OCI-LY3 (cell line): Measurements from ENCODE around the gene HDAC8.
A peak's percentile ranks its signal among the peaks of the same experiment; 100 is the strongest.

Experiments
- H2AFZ ChIP-seq: fragments of 200-600, 300-600 bp; shearing (Covaris generic); 2 replicates; pipeline ENCODE4 v1.6.0; 2014; ENCODE audit warnings: antibody characterized with exemption, low read depth, low read length
- H3K27ac ChIP-seq: fragments of 200-600, 300-600 bp; sonication (generic); 2 replicates; pipeline ENCODE4 v1.5.1; 2014; ENCODE audit warnings: mild to moderate bottlenecking, low read length, moderate library complexity, mixed read lengths
- H3K27me3 ChIP-seq: fragments of 200-600, 300-600 bp; sonication (generic); 2 replicates; pipeline ENCODE4 v1.6.1; 2014; ENCODE audit warnings: low read depth, low read length, mixed read lengths
- H3K36me3 ChIP-seq: fragments of 200-600, 300-600 bp; sonication (generic); replicated peaks from 2 replicates; pipeline ENCODE3; 2014; ENCODE audit warnings: low read depth, low read length, mixed read lengths
- H3K4me1 ChIP-seq: fragments of 300-600, 200-600 bp; sonication (generic); 2 replicates; pipeline ENCODE4 v1.6.1; 2014; ENCODE audit warnings: low read length, mixed read lengths
- H3K4me2 ChIP-seq: fragments of 200-600, 300-600 bp; sonication (generic); 2 replicates; pipeline ENCODE4 v1.6.1; 2014; ENCODE audit warnings: low read length, mixed read lengths
- H3K4me3 ChIP-seq: fragments of 300-600, 200-600 bp; sonication (generic); 2 replicates; pipeline ENCODE4 v1.5.1; 2014; ENCODE audit warnings: antibody characterized with exemption, mild to moderate bottlenecking, low read length, moderate library complexity
- H3K79me2 ChIP-seq: fragments of 300-600, 200-600 bp; shearing (Covaris generic); 2 replicates; pipeline ENCODE4 v1.6.1; 2014; ENCODE audit warnings: mild to moderate bottlenecking, low read length, mixed read lengths
- H3K9ac ChIP-seq: fragments of 300-600, 200-600 bp; shearing (Covaris generic); 2 replicates; pipeline ENCODE4 v1.6.0; 2014; ENCODE audit warnings: mild to moderate bottlenecking, low read length, moderate library complexity
- H3K9me3 ChIP-seq: fragments of 200-600, 300-600 bp; shearing (Covaris generic); 2 replicates; pipeline ENCODE4 v1.6.1; 2014; ENCODE audit warnings: low read length, mixed read lengths; ENCODE audit not compliant: insufficient read depth
- H4K20me1 ChIP-seq: fragments of 200-600, 300-600 bp; sonication (generic); 2 replicates; pipeline ENCODE4 v1.6.1; 2016; ENCODE audit warnings: low read length, mixed read lengths; ENCODE audit not compliant: insufficient read depth
- EZH2phosphoT487 ChIP-seq: fragments of 200-600 bp; shearing (Covaris generic); IDR thresholded peaks from 2 replicates; pipeline ENCODE4 v1.6.1; 2018; ENCODE audit warnings: antibody characterized with exemption, mixed run types, low read depth
- TF ChIP-seq, protein P1 (sequence below): fragments of 200-600, 300-600 bp; sonication (generic); IDR thresholded peaks from 2 replicates; pipeline ENCODE4 v1.5.1; 2014; ENCODE audit warnings: antibody characterized with exemption, low read length, low read depth

HDAC8 gene

GRCh38 chrX:72376124-72376523, 196.5 kb downstream of the HDAC8 start:
- no peak for TF ChIP-seq EZH2phosphoT487
- TF ChIP-seq, protein P1, sequence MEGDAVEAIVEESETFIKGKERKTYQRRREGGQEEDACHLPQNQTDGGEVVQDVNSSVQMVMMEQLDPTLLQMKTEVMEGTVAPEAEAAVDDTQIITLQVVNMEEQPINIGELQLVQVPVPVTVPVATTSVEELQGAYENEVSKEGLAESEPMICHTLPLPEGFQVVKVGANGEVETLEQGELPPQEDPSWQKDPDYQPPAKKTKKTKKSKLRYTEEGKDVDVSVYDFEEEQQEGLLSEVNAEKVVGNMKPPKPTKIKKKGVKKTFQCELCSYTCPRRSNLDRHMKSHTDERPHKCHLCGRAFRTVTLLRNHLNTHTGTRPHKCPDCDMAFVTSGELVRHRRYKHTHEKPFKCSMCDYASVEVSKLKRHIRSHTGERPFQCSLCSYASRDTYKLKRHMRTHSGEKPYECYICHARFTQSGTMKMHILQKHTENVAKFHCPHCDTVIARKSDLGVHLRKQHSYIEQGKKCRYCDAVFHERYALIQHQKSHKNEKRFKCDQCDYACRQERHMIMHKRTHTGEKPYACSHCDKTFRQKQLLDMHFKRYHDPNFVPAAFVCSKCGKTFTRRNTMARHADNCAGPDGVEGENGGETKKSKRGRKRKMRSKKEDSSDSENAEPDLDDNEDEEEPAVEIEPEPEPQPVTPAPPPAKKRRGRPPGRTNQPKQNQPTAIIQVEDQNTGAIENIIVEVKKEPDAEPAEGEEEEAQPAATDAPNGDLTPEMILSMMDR, result no peak
- H3K27ac ChIP-seq, result no peak overlapping the region
- no peaks in the 10 kb centered on the region for H3K27me3 ChIP-seq
- H3K79me2 ChIP-seq, result no peaks in the 10 kb centered on the region
- H3K4me3 ChIP-seq, result no peak overlapping the region
- H3K4me1 ChIP-seq, result peaks cover 10% of the 10 kb centered on the region
- H2AFZ ChIP-seq, result no peak overlapping the region
- H3K9me3 ChIP-seq, result no peaks in the 10 kb centered on the region
- H3K9ac ChIP-seq, result no peak overlapping the region
- no peaks in the 10 kb centered on the region for H3K36me3 ChIP-seq
- H3K4me2 ChIP-seq, result no peak overlapping the region
- no peaks in the 10 kb centered on the region for H4K20me1 ChIP-seq

DNA sequence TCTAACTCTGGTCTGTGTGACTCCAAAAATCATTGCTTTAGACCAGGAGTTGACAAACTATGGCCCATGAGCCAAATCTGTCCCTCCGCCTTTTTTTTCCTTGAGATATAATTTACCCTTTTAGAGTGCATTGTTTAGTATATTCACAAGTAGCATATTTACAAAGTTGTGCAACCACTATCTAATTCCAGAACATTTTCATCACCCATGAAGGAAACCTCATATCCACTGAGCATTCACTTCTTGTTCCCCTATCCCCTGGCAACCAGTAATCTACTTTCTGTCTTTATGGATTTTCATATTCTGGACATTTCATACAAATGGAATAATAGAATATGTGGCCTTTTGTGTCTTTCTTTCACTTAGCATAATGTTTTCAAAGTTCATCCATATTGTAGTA, 199.5 kb downstream of the HDAC8 start:
- no peak overlapping the region for H3K27ac ChIP-seq
- no peak for TF ChIP-seq EZH2phosphoT487
- TF ChIP-seq, protein P1, result no peak
- H3K4me3 ChIP-seq, result no peak overlapping the region
- no peaks in the 10 kb centered on the region for H4K20me1 ChIP-seq
- no peak overlapping the region for H3K9ac ChIP-seq
- H3K4me2 ChIP-seq, result no peak overlapping the region
- peaks cover 14% of the 10 kb centered on the region for H3K4me1 ChIP-seq
- no peaks in the 10 kb centered on the region for H3K27me3 ChIP-seq
- H2AFZ ChIP-seq, result no peak overlapping the region
- H3K9me3 ChIP-seq, result no peaks in the 10 kb centered on the region
- no peaks in the 10 kb centered on the region for H3K36me3 ChIP-seq
- H3K79me2 ChIP-seq, result no peaks in the 10 kb centered on the region

DNA sequence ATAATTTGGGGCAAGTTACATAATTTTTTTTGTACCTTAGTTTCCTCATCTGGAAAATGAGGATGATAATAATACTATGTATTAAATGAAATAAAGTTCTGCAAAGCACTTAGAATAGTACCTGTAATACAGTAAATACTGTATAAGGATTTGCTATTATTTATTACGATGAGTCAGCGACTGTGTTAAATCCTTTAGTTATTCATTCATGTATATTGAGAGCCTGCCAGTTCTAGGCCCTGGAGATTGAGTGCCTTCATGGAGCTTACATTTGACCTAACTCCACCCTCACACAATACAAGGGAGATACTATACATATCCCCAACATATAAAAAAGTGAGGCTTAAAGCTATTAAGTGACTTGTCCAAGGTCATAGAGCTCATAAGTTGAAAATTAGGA, 199.9 kb downstream of the HDAC8 start:
- no peaks in the 10 kb centered on the region for H3K79me2 ChIP-seq
- no peaks in the 10 kb centered on the region for H3K36me3 ChIP-seq
- no peaks in the 10 kb centered on the region for H3K9me3 ChIP-seq
- H3K4me1 ChIP-seq, result peaks cover 14% of the 10 kb centered on the region
- H3K27me3 ChIP-seq, result no peaks in the 10 kb centered on the region
- no peak overlapping the region for H3K4me2 ChIP-seq
- TF ChIP-seq, protein P1, result no peak
- no peak for TF ChIP-seq EZH2phosphoT487
- no peak overlapping the region for H3K4me3 ChIP-seq
- H3K27ac ChIP-seq, result no peak overlapping the region
- no peak overlapping the region for H2AFZ ChIP-seq
- no peaks in the 10 kb centered on the region for H4K20me1 ChIP-seq
- H3K9ac ChIP-seq, result no peak overlapping the region

DNA sequence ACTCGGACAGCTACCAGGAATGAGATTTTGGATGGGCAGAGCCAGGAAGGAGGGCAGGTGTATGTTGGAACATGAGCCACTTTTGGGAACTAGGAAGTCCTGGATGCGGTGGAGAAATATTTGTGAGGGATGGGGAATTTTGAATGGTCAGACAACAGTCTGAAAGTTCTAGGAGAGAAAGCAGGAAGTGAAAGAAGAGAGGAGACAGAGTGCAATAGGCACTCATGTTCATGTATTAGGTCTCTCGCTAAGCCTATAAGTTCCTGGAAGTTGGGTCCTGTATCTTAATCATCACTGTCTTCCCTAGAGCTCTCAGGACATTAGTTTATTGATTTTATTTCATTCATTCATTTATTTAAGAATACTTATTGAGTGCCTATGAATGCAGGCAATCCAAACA, 201.2 kb downstream of the HDAC8 start:
- Histone ChIP-seq H3K79me2 (no peaks in the 10 kb centered on the region), H4K20me1 (no peaks in the 10 kb centered on the region), H3K9me3 (no peaks in the 10 kb centered on the region), H3K4me1 (peaks cover 14% of the 10 kb centered on the region), H2AFZ (no peak overlapping the region), H3K4me2 (peak overlapping the region; percentile 85), H3K27me3 (no peaks in the 10 kb centered on the region), H3K36me3 (no peaks in the 10 kb centered on the region), H3K4me3 (peak overlapping the region; percentile 48; the same call in 1 of the 2 replicates), H3K9ac (no peak overlapping the region), H3K27ac (no peak overlapping the region)
- TF ChIP-seq, protein P1, result no peak
- TF ChIP-seq EZH2phosphoT487, result no peak
